HCT116 (cell line): Measurements from ENCODE around the gene THOC6. TPM values are rescaled to one million over a fixed set of nuclear protein-coding genes. Genes with fewer than 3 reads are reported as not detected.

Source experiments
- ATAC-seq: fragments of 200-7000 bp; cut with Tn5 transposase; 2 replicates; pipeline ENCODE4 v1.9.1; 2020; ENCODE audit warnings: mild to moderate bottlenecking, moderate library complexity
- BruUV-seq: library from RNA; stranded (reverse); fragments of 400-500 nt; replicated peaks from 2 replicates; lab custom pipeline; 2021; lab: Mats Ljungman, UMichigan
- CTCF ChIA-PET: fragments of 300-600 bp; sonication (Branson Sonifier 250); formaldehyde crosslinking; loops from one replicate; lab custom pipeline; 2021; ENCODE audit warnings: antibody characterized with exemption; lab: Charles Lee
- POLR2A ChIA-PET: fragments of 300-600, 350-600 bp; sonication (Branson Sonifier 250); formaldehyde crosslinking; loops from one replicate; lab custom pipeline; 2021; ENCODE audit warnings: antibody characterized with exemption; lab: Charles Lee
- RAD21 ChIA-PET, 2 experiments: fragments of 300-600 bp; sonication (Branson Sonifier 250); formaldehyde crosslinking; loops; one replicate each; lab custom pipeline; 2023; ENCODE audit warnings: low total read pairs in 2 of 2; ENCODE audit not compliant: uncharacterized antibody in 2 of 2, unreplicated experiment in 2 of 2, low non-redundant PET in 1 of 2; lab: Charles Lee
- DNase-seq: peaks from one replicate; pipeline ENCODE4 v3.0.0-alpha.2; 2010; ENCODE audit warnings: low read depth, low spot score
- H2AFZ ChIP-seq: fragments of 200-600 bp; shearing (Covaris generic), sonication (generic); 2 replicates; pipeline ENCODE4 v1.6.1; 2017; ENCODE audit warnings: low read depth, mixed run types, mixed read lengths, antibody characterized with exemption, low read length; ENCODE audit not compliant: poor library complexity, severe bottlenecking
- H3K27ac ChIP-seq: 2 replicates; pipeline ENCODE4 v1.5.1; 2012; ENCODE audit warnings: low read depth, low read length
- H3K27me3 ChIP-seq: fragments of 200-600 bp; sonication (generic); 2 replicates; pipeline ENCODE4 v1.6.1; 2016; ENCODE audit warnings: mixed run types, low read length, mixed read lengths; ENCODE audit not compliant: insufficient read depth
- H3K36me3 ChIP-seq, 2 experiments: fragments of 200-500 bp in 1 of 2; fragments of 200-600 bp in 1 of 2; sonication (Bioruptor generic) in 1 of 2; sonication (generic) in 1 of 2; 2 replicates each; pipeline versions ENCODE4 v1.5.1 to v1.6.1; 2014 to 2016; ENCODE audit warnings: low read length in 2 of 2, inconsistent platforms in 1 of 2, mixed read lengths in 1 of 2, mixed run types in 1 of 2; ENCODE audit not compliant: insufficient read depth in 2 of 2, control insufficient read depth in 1 of 2
- H3K4me1 ChIP-seq, 2 experiments: fragments of 200-600 bp in 1 of 2; sonication (generic) in 1 of 2; 2 replicates each; pipeline versions ENCODE4 v1.5.1 to v1.6.1; 2012 to 2017; ENCODE audit warnings: low read length in 2 of 2, inconsistent platforms in 1 of 2, mild to moderate bottlenecking in 1 of 2, mixed read lengths in 1 of 2, mixed run types in 1 of 2, moderate library complexity in 1 of 2; ENCODE audit not compliant: insufficient read depth in 2 of 2, control insufficient read depth in 1 of 2
- H3K4me2 ChIP-seq: fragments of 200-600 bp; sonication (generic); 2 replicates; pipeline ENCODE4 v1.6.1; 2017; ENCODE audit warnings: mixed run types, low read length, mixed read lengths
- H3K4me3 ChIP-seq, 2 experiments: fragments of 200-600 bp in 1 of 2; sonication (generic) in 1 of 2; replicated peaks in 1 of 2; 2 replicates each; pipeline ENCODE4 v1.5.1; 2011 to 2016; ENCODE audit warnings: low read length in 2 of 2, control low read depth in 1 of 2, low read depth in 1 of 2, mild to moderate bottlenecking in 1 of 2, mixed read lengths in 1 of 2, mixed run types in 1 of 2
- H3K79me2 ChIP-seq: fragments of 200-600 bp; sonication (generic); 2 replicates; pipeline ENCODE4 v1.6.1; 2017; ENCODE audit warnings: mild to moderate bottlenecking, mixed run types, low read length, moderate library complexity, mixed read lengths; ENCODE audit not compliant: insufficient read depth
- H3K9ac ChIP-seq: fragments of 200-600 bp; sonication (generic); 2 replicates; pipeline ENCODE4 v1.6.1; 2016; ENCODE audit warnings: low read length, mixed read lengths
- H3K9me2 ChIP-seq: fragments of 200-600 bp; sonication (generic), shearing (Covaris generic); 2 replicates; pipeline ENCODE4 v1.6.1; 2017; ENCODE audit warnings: mixed run types, mild to moderate bottlenecking, moderate library complexity; ENCODE audit not compliant: insufficient read depth
- H3K9me3 ChIP-seq, 2 experiments: fragments of 200-500 bp in 1 of 2; fragments of 200-600 bp in 1 of 2; sonication (Bioruptor generic) in 1 of 2; sonication (generic) in 1 of 2; 2 replicates each; pipeline ENCODE4 v1.6.1; 2014 to 2017; ENCODE audit warnings: low read length in 2 of 2, mixed read lengths in 2 of 2, inconsistent platforms in 1 of 2, low read depth in 1 of 2, mild to moderate bottlenecking in 1 of 2, mixed run types in 1 of 2, moderate library complexity in 1 of 2; ENCODE audit not compliant: control insufficient read depth in 1 of 2, insufficient read depth in 1 of 2
- H4K20me1 ChIP-seq: fragments of 200-600 bp; sonication (generic), shearing (Covaris generic); 2 replicates; pipeline ENCODE4 v1.6.1; 2017; ENCODE audit warnings: mixed run types, mild to moderate bottlenecking, moderate library complexity; ENCODE audit not compliant: insufficient read depth
- ATF3 ChIP-seq: IDR thresholded peaks from 2 replicates; pipeline ENCODE4 v1.6.1; 2012
- CEBPB ChIP-seq: IDR thresholded peaks from 2 replicates; pipeline ENCODE4 v1.6.1; 2012; ENCODE audit warnings: low read depth
- CTCF ChIP-seq, 3 experiments: fragments of 200-600 bp in 1 of 3; sonication (generic) in 1 of 3; IDR thresholded peaks in 2 of 3; conservative IDR thresholded peaks in 1 of 3; 2 replicates each; pipeline ENCODE4 v1.5.1; 2012 to 2017; ENCODE audit warnings: low read depth in 2 of 3, low read length in 2 of 3, antibody characterized with exemption in 1 of 3, borderline replicate concordance in 1 of 3, control low read depth in 1 of 3, mild to moderate bottlenecking in 1 of 3, mixed read lengths in 1 of 3, mixed run types in 1 of 3, moderate library complexity in 1 of 3; ENCODE audit not compliant: insufficient read depth in 1 of 3
- EGR1 ChIP-seq: IDR thresholded peaks from 2 replicates; pipeline ENCODE4 v1.6.1; 2012; ENCODE audit warnings: low read depth
- ELF1 ChIP-seq: IDR thresholded peaks from 2 replicates; pipeline ENCODE4 v1.6.1; 2012; ENCODE audit warnings: low read depth, borderline replicate concordance
- EZH2 ChIP-seq: fragments of 200-600 bp; sonication (generic); IDR thresholded peaks from 2 replicates; pipeline ENCODE4 v1.6.1; 2017; ENCODE audit warnings: antibody characterized with exemption, mixed run types
- FOSL1 ChIP-seq: IDR thresholded peaks from 2 replicates; pipeline ENCODE4 v1.6.1; 2012; ENCODE audit warnings: low read depth
- POLR2A ChIP-seq: IDR thresholded peaks from 2 replicates; pipeline ENCODE4 v1.7.0; 2011; ENCODE audit warnings: borderline replicate concordance; ENCODE audit not compliant: insufficient read depth, insufficient read length; ENCODE audit errors: extremely low read depth
- POLR2AphosphoS5 ChIP-seq: IDR thresholded peaks from 2 replicates; pipeline ENCODE4 v1.6.1; 2011; ENCODE audit warnings: mild to moderate bottlenecking, low read depth, low read length, moderate library complexity
- RAD21 ChIP-seq: IDR thresholded peaks from 2 replicates; pipeline ENCODE4 v1.6.1; 2012; ENCODE audit warnings: low read depth, mild to moderate bottlenecking
- REST ChIP-seq: IDR thresholded peaks from 2 replicates; pipeline ENCODE4 v1.6.1; 2012; ENCODE audit warnings: low read depth
- SP1 ChIP-seq: IDR thresholded peaks from 2 replicates; pipeline ENCODE4 v1.6.1; 2012; ENCODE audit warnings: low read depth
- SRF ChIP-seq: IDR thresholded peaks from 2 replicates; pipeline ENCODE4 v1.6.1; 2012; ENCODE audit warnings: low read depth
- YY1 ChIP-seq: IDR thresholded peaks from 2 replicates; pipeline ENCODE4 v1.6.1; 2011; ENCODE audit warnings: low read length, low read depth, moderate library complexity, mild to moderate bottlenecking; ENCODE audit not compliant: insufficient replicate concordance; ENCODE audit errors: extremely low read depth
- intact Hi-C: fragments of 100-400 bp; cut with micrococcal nuclease; formaldehyde crosslinking; loops from 2 replicates; pipeline ENCODE4 v1.10.0; 2022
- total RNA-seq: library from RNA; stranded (reverse); gene quantifications from one replicate; pipeline ENCODE4 v1.2.1, GENCODE V29; 2021; ENCODE audit not compliant: unreplicated experiment

Gene THOC6
- total RNA-seq, 1 experiment from 2014 or later = 62.9 TPM

GRCh38 chr16:2976201-2976600 is 47.6 kb upstream of the THOC6 start:
- intact Hi-C loops = no loop called here
- H3K27ac ChIP-seq = no peak overlapping the region; the same call in 1 of the 2 replicates
- peaks cover 68% of the 10 kb centered on the region for H3K79me2 ChIP-seq
- ChIA-PET POLR2A (interaction anchor here (0.8 kb wide), 1 partner anchor 64 kb away, joined by 3 read pairs; the partner anchor contains the start of gene FLYWCH1), CTCF (no interaction called here), RAD21 (no interaction called here)
- H3K27me3 ChIP-seq = no peaks in the 10 kb centered on the region
- BruUV-seq = no TSS peak
- H3K36me3 ChIP-seq = peaks cover 5 to 40% of the 10 kb centered on the region in 2 experiments; a peak in 3 of 4 replicates
- ATAC-seq (no peak), DNase-seq (no peak)
- peaks cover 8 to 29% of the 10 kb centered on the region in 2 experiments; a peak in 3 of 4 replicates for H3K4me1 ChIP-seq
- no peaks in the 10 kb centered on the region for H3K9me2 ChIP-seq
- TF ChIP-seq POLR2A (no peak), EZH2 (no peak), SRF (no peak), FOSL1 (no peak), CTCF (IDR thresholded peaks at IDR 0.05 in 2 of 3, conservative IDR thresholded peaks at IDR 0.05 in 1 of 3; ENCODE audit: borderline replicate concordance in 1 of 3, insufficient read depth in 1 of 3, low read depth in 2 of 3, low read length in 2 of 3) (no peak), EGR1 (no peak), YY1 (no peak), POLR2AphosphoS5 (no peak), ATF3 (no peak), SP1 (no peak), RAD21 (no peak), REST (no peak), ELF1 (no peak), CEBPB (no peak)
- H3K4me3 ChIP-seq = no peak overlapping the region
- no peak overlapping the region for H3K9ac ChIP-seq
- H3K4me2 ChIP-seq = no peak overlapping the region
- no peaks in the 10 kb centered on the region for H3K9me3 ChIP-seq
- no peak overlapping the region for H2AFZ ChIP-seq
- H4K20me1 ChIP-seq = peaks cover 6% of the 10 kb centered on the region; the same call in 1 of the 2 replicates
